A549 treated with Hydrocortisone at 1 μM for 4 hours (cell line): Measurements from ENCODE around the gene LYRM9. TPM values are rescaled to one million over a fixed set of nuclear protein-coding genes. Genes with fewer than 3 reads are reported as not detected.

Source experiments
- total RNA-seq: library from RNA; stranded (reverse); fragments of 200-300 nt; extraction: Qiagen RNA extraction; gene quantifications from 5 replicates; pipeline ENCODE4 v1.2.3, GENCODE V29; 2022

The LYRM9 gene
- 1.2 to 2.1 TPM (median 1.7 TPM) in 5 replicates for total RNA-seq

GRCh38 chr17:27892866-27893769 is at the start of gene LYRM9:
TSS of gene LYRM9 (minus strand) at chr17:27893365. CDS start at chr17:27882694, 10,671 bp downstream.

Other genes starting within 250 kb of the LYRM9 start
- gene NOS2, start 92.8 kb downstream of the LYRM9 start, total RNA-seq: 0.14 to 0.24 TPM (median 0.18 TPM) in 5 replicates
- gene NLK, start 149.3 kb upstream of the LYRM9 start, total RNA-seq: 8.0 to 11.6 TPM (median 10.2 TPM) in 5 replicates